Stimulated activated CD4-positive, alpha-beta T cell treated with anti-CD3 and anti-CD28 coated beads, Interleukin-12 subunit alpha, Interleukin-12 subunit beta, amount 100 ng/mL, for 4 hours (primary cell): ENCODE measurements around the gene CRX.
"Not testable (repeated sequence)": the region's sequence is repeated elsewhere in the genome, so short reads cannot be mapped to it uniquely, and the experiment has no call there.

ENCODE experiments used
- DNase-seq: peaks from one replicate; pipeline ENCODE4 v3.0.0-alpha.2; 2020

Gene CRX

GRCh38 chr19:47804451-47804850 is 17.3 kb upstream of the CRX start, which contains the start of gene TPRX1:
Gene TPRX1 (minus strand): TSS chr19:47804551. CDS start chr19:47804539, 12 bp downstream.
- not testable (repeated sequence) for DNase-seq

DNA sequence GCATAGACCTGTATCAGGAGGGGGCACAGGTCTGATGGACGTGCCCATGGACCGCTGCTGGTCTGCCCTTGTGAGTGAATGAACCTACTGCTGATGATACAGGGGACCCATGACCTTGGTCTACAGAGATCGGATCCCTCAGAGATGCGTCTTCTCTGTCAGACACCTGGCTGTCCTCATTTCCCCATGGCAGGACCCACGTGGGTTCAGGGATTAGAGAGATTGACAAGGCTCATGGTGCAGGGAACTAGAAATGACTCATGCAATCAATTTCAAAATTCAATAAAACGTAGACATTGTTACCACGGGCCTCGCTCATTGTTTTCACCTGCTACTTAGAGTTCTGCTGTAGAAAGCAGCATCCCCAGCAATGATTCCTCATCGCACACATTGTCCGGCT is 16.4 kb upstream of the CRX start:
- no peak for DNase-seq

DNA sequence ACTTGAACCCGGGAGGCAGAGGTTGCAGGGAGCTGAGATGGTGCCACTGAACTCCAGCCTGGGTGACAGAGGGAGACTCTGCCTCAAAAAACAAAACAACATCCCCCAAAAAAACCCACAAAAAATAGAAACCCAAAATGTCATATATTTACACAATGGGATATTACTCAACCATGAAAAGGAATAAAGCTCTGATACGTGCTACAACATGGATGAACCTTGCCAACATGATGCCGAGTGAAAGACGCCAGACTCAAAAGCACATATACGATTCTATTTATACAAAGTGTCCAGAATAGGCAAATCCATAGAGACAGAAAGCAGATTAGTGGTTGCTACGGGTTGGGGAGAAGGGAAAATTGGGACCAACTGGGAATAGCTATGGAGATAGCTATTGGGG is 15.3 kb upstream of the CRX start:
- DNase-seq = no peak

DNA sequence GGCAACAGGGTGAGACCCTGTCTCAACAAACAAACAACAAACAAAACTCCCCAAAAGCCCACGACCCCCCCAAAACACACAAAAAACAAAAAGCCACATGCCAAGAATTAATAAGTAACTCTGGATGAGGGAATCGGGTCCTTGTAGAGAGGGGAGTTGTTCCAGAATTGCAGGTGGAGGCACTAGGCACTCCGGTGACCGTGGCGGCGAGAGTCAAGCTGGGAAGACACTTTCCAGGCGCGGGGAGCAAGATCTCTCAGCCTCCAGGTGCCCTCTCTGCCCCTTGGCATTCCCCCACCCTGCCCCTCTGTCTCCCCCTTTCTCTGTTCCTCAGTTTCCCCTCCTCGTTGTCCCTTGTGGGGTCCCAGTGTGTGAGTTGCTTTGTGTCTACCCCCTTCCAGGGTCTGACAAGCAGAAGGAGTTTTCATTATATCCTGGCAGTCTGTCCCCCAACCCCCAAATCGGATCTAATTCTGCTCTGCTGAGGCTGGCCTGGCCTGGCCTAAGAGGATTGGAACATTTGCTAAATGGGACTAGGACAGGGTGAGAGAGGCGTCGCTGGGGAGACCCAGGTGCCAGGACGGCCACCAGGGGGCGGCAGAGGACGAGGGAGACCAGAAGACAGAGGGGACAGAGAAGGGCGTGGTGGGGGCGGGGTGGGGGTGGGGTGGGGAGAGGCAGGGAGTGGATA is 8.3 kb upstream of the CRX start:
- DNase-seq = peak; percentile 82

GRCh38 chr19:47813995-47814328 is 7.8 kb upstream of the CRX start:
- no peak for DNase-seq

GRCh38 chr19:47816270-47816669 is 5.5 kb upstream of the CRX start:
- not testable (repeated sequence) for DNase-seq

DNA sequence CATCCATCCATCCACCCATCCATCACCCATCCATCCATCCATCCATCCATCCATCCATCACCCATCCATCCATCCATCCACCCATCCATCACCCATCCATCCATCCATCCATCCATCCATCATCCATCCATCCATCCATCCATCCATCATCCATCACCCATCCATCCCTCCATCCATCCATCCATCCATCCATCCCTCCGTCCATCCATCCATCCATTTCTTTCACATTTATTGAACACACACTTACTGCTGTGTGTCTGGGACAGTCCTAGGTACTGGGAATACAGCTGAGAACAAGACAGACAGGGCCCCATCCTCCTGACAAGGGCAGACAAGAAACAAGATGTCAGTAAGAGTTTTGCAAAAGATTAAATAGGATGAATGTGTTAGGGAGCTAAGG is 3.5 kb upstream of the CRX start:
- not testable (repeated sequence) for DNase-seq

DNA sequence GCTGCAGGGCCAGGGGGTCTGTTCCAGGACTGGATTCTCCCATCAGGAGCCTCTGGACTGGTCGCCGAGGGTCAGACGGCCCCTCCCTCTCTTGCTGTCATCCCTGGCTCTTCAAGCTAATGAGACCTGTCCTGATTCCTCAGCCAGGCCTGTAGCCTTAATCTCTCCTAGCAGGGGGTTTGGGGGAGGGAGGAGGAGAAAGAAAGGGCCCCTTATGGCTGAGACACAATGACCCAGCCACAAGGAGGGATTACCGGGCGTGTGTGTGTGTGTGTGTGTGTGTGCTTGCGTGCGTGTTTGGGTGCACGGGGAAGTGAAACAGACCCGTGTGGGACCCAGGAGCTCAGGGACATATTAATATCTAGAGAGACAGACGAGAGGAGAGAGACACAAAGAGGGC is 1.9 kb upstream of the CRX start:
- DNase-seq = no peak

DNA sequence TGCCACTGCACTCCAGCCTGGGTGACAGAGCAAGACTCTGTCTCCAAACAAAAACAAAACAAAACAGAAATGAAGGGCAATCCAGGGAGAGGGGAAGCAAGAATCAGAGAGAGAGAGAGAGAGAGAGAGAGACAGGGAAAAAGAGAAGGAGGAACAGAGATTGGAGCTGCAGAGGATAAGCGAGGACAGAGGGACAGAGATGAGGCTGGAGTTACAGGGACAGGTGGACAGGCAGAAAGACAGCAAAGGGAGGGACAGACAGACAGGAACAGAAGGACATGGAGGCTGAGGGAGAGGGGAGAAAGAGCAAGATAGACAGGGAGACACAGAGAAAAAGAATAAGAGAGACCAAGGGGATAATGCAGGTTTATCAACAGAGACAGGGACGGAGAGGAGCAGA is 1.3 kb upstream of the CRX start:
- no peak for DNase-seq

- DNase-seq = no peak
Measured at GRCh38 chr19:47824396-47824795, 2.7 kb downstream of the CRX start.

- no peak for DNase-seq
Measured at GRCh38 chr19:47826800-47827199, 5.1 kb downstream of the CRX start.

DNA sequence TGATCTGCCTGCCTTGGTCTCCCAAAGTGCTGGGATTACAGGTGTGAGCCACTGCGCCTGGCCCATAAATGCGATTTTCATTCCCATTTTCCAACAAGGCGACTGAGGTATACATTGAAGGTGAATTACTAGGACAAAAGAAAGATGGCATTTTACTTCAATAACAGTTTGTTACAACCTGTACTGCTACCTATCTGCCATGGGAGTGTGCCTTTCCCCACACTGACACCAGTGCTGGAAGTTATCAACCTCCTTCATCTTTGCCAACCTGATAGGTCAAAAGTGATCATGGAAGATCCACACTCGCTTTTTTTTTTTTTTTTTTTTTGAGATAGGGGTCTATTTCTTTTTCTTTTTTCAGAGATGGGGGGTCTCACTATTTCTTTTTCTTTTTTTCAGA is 11.0 kb downstream of the CRX start:
- DNase-seq = no peak

- DNase-seq = no peak
Measured at GRCh38 chr19:47836038-47836437, 14.3 kb downstream of the CRX start.

DNA sequence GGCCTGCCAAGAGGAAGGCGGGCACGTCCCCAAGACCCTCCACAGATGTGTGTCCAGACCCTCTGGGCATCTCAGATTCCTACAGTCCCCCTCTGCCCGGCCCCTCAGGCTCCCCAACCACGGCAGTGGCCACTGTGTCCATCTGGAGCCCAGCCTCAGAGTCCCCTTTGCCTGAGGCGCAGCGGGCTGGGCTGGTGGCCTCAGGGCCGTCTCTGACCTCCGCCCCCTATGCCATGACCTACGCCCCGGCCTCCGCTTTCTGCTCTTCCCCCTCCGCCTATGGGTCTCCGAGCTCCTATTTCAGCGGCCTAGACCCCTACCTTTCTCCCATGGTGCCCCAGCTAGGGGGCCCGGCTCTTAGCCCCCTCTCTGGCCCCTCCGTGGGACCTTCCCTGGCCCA is 17.7 kb downstream of the CRX start:
- no peak for DNase-seq

- no peak for DNase-seq
Measured at GRCh38 chr19:47839913-47840312, 18.2 kb downstream of the CRX start.

DNA sequence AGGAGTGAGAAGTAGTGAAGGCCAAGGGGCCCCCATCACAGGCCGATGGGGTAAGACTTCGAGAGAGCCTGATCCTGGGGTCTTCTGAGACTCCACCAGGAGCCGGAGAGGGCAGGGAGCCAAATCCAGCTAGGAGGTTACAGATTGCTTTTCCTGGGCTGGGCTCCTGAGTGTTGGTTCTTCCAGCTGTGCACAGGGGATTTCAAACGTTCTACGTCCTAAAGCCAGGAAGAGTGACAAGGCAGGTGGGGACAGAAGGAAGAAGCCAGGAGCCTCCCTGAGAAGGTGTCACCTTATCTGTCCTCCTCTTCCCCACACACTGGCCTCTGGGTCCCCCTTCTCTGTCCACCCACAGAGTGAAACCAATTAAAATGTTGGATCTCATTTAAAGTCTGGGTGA is 21.2 kb downstream of the CRX start:
- DNase-seq = no peak

DNA sequence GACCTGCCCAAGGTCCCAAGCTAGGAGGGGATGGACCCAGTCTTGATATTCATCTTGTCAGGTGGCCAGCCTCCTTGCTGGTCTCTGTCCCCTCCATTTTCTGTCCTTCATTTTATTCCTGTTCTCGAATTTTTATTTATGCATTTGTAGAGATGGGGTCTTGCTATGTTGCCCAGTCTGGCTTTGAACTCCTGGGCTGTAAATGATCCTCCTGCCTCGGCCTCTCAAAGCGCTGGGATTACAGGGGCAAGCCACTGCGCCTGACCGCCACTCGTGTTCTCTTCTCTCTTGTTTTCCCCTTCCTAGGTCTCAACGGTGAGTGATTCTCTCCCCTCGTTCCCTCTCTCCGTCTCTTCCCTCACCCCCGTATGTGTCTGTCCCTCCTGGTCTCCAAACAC is 26.7 kb downstream of the CRX start:
- DNase-seq = no peak

- peak; percentile 20 for DNase-seq
Measured at GRCh38 chr19:47848823-47849473, 27.2 kb downstream of the CRX start.

GRCh38 chr19:47853003-47853402 is 31.3 kb downstream of the CRX start:
- DNase-seq = no peak

DNA sequence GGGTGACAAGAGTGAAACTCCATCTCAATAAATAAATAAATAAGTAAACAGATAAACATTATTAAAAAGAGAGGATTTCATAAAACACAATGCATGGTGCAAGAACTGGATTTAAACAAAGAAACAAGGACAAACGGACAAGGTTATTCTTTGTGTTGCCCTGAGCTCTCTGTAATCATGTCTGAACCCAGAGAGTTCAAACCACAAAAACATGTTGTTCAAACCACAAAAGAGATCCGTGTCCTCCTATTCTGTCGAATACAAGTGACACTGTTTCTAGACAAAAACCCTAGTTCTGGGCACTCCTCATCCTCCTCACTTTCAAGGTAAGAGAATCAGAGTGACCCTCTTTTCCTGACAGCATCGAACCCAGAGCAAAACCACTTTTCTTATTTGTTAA is 32.7 kb downstream of the CRX start:
- no peak for DNase-seq

DNA sequence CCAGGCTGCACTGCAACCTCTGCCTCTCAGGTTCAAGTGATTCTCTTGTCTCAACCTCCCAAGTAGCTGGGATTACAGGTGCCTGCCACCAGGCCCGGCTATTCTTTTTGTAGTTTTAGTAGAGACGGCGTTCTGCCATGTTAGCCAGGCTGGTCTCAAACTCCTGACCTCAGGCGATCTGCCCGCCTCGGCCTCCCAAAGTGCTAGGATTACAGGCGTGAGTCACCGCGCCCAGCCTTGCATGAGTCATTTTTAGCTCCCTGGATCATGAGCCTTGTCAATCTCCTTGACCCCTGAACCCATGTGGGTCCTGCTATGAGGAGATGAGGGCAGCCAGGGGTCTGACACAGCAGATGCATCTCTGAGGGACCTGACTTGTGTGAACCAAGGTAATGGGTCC is 36.5 kb downstream of the CRX start:
- not testable (repeated sequence) for DNase-seq

- DNase-seq = not testable (repeated sequence)
Measured at GRCh38 chr19:47858646-47859285, 37.0 kb downstream of the CRX start, which contains the start of gene TPRX2. Gene TPRX2 (plus strand): TSS chr19:47859235. CDS start chr19:47859247, 12 bp downstream.

DNA sequence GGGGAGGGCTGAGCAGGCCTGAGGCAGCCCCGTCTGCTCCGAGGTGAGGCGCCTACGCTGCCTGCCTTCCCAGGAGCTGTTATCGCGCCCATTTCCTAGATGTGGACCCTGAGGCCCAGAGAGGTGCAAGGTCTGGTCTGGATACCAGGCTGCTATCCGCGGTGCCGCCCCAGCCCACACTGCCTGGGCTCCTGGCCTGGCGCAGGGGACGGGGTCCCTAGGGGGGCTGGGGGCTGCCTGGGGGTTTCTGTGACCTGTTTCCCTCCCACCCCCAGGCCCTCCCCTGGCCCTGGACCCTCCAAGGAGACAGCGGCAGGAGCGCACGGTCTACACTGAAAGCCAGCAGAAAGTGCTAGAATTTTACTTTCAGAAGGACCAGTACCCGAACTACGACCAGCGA is 38.1 kb downstream of the CRX start:
- not testable (repeated sequence) for DNase-seq

DNA sequence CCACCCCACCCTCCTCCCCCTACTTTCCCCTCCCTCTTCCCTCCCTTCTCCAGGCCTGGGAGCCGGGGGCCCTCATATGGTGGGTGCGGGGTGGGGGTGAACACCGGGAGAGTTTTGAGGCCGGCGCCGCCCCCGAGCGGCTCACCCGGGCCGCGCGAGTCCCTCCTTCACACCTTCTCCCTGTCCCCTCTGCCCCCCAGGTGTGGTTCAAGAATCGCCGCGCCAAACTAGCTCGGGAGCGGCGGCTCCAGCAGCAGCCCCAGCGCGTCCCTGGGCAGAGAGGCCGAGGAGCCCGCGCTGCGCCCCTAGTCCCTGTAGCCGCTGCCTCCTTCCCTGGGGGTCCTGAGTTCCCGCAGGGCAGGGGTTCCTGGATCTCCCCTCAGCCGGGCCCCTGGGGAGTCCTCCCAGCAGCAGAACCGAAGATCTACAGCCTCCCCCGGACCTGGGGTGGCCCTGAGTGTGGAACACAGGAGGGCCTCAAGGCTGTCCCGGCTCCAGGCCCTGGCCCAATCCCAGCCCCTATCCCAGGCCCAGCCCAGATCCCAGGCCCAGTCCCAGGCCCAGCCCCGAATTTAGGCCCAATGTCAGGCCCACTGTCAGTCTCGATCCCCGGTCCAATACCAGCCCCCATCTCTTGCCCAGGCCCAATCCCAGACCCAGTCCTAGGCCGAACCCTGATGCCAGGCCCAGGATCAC is 39.0 kb downstream of the CRX start:
- no peak for DNase-seq
